Type B pancreatic cell (in vitro differentiated cells): ENCODE measurements around the gene DMC1. TPM values are rescaled to one million over a fixed set of nuclear protein-coding genes. Genes with fewer than 3 reads are reported as not detected.
"Not testable (repeated sequence)": the region's sequence is repeated elsewhere in the genome, so short reads cannot be mapped to it uniquely, and the experiment has no call there.

Source experiments
- DNase-seq: peaks from one replicate; pipeline ENCODE4 v3.0.0; 2021; ENCODE audit warnings: mixed read lengths; ENCODE audit not compliant: unreplicated experiment; ENCODE audit errors: extremely low spot score
- H3K27ac Mint-ChIP-seq: 2 replicates; pipeline ENCODE4 v1.8.0; 2021; ENCODE audit warnings: mild to moderate bottlenecking, mixed read lengths
- H3K27me3 Mint-ChIP-seq: 2 replicates; pipeline ENCODE4 v1.8.0; 2021; ENCODE audit warnings: mixed read lengths
- H3K36me3 Mint-ChIP-seq: 2 replicates; pipeline ENCODE4 v1.8.0; 2021; ENCODE audit warnings: mixed read lengths
- H3K4me1 Mint-ChIP-seq: one replicate; pipeline ENCODE4 v1.8.0; 2021; ENCODE audit warnings: mixed read lengths; ENCODE audit not compliant: unreplicated experiment
- H3K4me3 Mint-ChIP-seq: 2 replicates; pipeline ENCODE4 v1.8.0; 2021; ENCODE audit warnings: mild to moderate bottlenecking, mixed read lengths
- H3K9me3 Mint-ChIP-seq: 2 replicates; pipeline ENCODE4 v1.8.0; 2021; ENCODE audit warnings: mixed read lengths
- total RNA-seq: library from RNA; stranded (reverse); gene quantifications from 2 replicates; pipeline ENCODE4 v1.2.1, GENCODE V29; 2021; ENCODE audit warnings: low replicate concordance
- TF ChIP-seq, protein P1 (sequence below): fragments of 200-600 bp; sonication (generic); conservative IDR thresholded peaks from 2 replicates; pipeline ENCODE4 v1.5.0; 2021; ENCODE audit warnings: antibody characterized with exemption, mild to moderate bottlenecking

DMC1 gene
- total RNA-seq, 1 donor from 2014 or later = 5.6 TPM

DNA sequence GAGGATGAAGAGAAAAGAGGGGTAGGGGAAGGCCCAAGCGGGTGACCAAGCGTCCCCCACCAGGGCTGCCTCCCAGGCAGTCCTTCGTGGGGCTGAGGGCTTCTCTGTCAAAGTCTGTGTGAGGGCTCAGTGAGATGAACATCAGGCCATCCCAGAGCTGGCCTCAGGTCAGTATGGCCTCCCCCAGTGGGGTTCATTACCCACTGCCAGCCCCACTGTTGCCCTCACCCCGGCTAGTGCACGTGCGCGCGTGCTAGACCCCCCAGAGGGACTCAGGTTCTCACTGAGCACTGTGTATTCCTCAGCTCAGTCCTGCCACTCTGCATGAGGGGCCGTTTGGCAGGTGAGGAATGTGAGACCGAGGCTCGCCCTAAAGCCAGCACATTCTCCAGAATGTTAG, 98.7 kb downstream of the DMC1 start:
- TF ChIP-seq, protein P1, sequence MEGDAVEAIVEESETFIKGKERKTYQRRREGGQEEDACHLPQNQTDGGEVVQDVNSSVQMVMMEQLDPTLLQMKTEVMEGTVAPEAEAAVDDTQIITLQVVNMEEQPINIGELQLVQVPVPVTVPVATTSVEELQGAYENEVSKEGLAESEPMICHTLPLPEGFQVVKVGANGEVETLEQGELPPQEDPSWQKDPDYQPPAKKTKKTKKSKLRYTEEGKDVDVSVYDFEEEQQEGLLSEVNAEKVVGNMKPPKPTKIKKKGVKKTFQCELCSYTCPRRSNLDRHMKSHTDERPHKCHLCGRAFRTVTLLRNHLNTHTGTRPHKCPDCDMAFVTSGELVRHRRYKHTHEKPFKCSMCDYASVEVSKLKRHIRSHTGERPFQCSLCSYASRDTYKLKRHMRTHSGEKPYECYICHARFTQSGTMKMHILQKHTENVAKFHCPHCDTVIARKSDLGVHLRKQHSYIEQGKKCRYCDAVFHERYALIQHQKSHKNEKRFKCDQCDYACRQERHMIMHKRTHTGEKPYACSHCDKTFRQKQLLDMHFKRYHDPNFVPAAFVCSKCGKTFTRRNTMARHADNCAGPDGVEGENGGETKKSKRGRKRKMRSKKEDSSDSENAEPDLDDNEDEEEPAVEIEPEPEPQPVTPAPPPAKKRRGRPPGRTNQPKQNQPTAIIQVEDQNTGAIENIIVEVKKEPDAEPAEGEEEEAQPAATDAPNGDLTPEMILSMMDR = no peak
- Mint-ChIP-seq H3K4me3 (no peak overlapping the region), H3K27ac (peak overlapping the region; percentile 11), H3K9me3 (no peaks in the 10 kb centered on the region), H3K36me3 (no peaks in the 10 kb centered on the region), H3K4me1 (peaks cover 5% of the 10 kb centered on the region), H3K27me3 (peaks cover 8% of the 10 kb centered on the region)
- no peak for DNase-seq

DNA sequence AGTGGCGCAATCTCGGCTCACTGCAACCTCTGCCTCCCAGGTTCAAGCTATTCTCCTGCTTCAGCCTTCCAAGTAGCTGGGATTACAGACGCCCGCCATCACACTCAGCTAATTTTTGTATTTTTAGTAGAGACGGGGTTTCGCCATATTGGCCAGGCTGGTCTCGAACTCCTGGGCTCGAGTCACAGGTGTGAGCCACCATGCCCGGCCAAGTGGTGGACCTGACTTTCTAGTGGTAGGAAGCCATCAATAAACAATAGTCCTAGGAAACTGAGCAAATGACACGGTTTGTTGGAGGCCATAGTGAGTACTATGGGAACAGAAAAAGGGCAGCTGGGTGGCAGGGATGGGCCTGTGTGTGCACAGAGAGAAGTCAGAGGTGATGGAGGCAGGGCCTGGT, 99.8 kb downstream of the DMC1 start:
- Mint-ChIP-seq H3K4me3 (peak overlapping the region; percentile 44), H3K27me3 (peaks cover 11% of the 10 kb centered on the region)
- not testable (repeated sequence) for H3K27ac Mint-ChIP-seq, H3K4me1 Mint-ChIP-seq, H3K36me3 Mint-ChIP-seq, DNase-seq, H3K9me3 Mint-ChIP-seq

DNA sequence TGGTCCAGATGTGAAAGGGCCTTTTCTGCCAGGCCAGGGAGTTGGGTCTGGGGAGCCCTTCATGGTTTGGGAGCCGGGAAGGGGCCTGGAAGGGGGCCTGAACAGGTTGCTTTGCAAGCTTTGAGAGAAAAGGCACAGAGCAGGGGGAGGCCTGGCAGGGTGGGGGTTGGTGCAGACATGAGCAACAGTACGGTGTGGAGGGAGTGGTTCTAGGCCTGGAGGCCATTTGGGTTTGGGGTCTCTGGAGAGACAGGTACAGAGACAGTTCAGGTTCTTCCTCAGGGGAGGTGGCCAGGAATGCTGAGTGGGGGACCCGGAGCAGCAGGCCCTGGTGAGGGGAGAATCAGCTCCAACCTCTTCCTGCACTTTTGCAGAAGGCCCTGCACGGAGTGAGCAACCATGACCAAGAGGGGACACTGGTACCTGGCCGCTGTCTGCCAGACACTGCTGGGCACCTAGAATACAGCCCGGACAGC, 100.6 kb downstream of the DMC1 start:
- Mint-ChIP-seq H3K27ac (no peak overlapping the region), H3K4me1 (peaks cover 5% of the 10 kb centered on the region), H3K27me3 (peaks cover 11% of the 10 kb centered on the region), H3K36me3 (no peaks in the 10 kb centered on the region), H3K4me3 (no peak overlapping the region), H3K9me3 (no peaks in the 10 kb centered on the region)
- DNase-seq = no peak
- TF ChIP-seq, protein P1 = no peak

Other genes starting within 250 kb of the DMC1 start
- 1.3 and 2.0 TPM in 2 replicates for gene KCNJ4, start 115.0 kb downstream of the DMC1 start, total RNA-seq
- 10.6 and 24.2 TPM in 2 replicates for gene KDELR3, start 102.1 kb downstream of the DMC1 start, total RNA-seq
- 377 and 531 TPM in 2 replicates for gene DDX17, start 63.9 kb downstream of the DMC1 start, total RNA-seq
- gene FAM227A, start 86.2 kb upstream of the DMC1 start, total RNA-seq = 5.0 and 11.2 TPM in 2 replicates
- gene CBY1, start 86.5 kb upstream of the DMC1 start, total RNA-seq = 48.9 and 53.5 TPM in 2 replicates
- 80.8 and 91.6 TPM in 2 replicates for gene TOMM22, start 111.8 kb upstream of the DMC1 start, total RNA-seq
- 43.4 and 51.8 TPM in 2 replicates for gene JOSD1, start 130.8 kb upstream of the DMC1 start, total RNA-seq
- gene GTPBP1, start 135.8 kb upstream of the DMC1 start, total RNA-seq = 47.1 and 60.1 TPM in 2 replicates
- 43.5 and 70.5 TPM in 2 replicates for gene SUN2, start 185.8 kb upstream of the DMC1 start, total RNA-seq
- 23.9 and 31.5 TPM in 2 replicates for gene DNAL4, start 224.0 kb upstream of the DMC1 start, total RNA-seq